GM21423 (cell line): ENCODE data around the gene ETV3.
"Not testable (repeated sequence)": the region's sequence is repeated elsewhere in the genome, so short reads cannot be mapped to it uniquely, and the experiment has no call there.

ENCODE experiments used
- ATAC-seq: cut with Tn5 transposase; IDR thresholded peaks from one replicate; pipeline ENCODE4 v1.9.1; 2021; ENCODE audit warnings: mild to moderate bottlenecking, moderate library complexity; ENCODE audit not compliant: unreplicated experiment

Gene ETV3

DNA sequence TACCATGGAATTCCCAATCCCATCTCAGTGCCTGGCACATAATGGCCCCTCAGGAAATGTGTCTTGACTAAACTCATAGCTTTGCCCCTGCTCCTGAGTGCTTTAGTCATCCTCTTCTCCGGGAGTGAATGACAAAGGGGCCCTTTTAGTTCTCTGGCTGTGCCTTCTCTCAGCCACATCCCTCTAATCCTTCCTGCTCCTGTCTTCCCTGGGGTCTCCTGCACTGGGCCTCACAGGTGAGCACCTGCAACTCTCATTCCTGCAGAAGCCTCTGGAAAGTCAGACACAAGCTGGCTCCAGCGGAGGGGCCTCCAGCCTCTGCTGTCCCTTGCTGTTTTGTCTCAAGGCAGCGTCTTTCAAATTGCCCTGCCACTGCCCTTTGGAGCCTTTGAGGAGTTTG is 24.6 kb downstream of the ETV3 start:
- ATAC-seq = no peak

DNA sequence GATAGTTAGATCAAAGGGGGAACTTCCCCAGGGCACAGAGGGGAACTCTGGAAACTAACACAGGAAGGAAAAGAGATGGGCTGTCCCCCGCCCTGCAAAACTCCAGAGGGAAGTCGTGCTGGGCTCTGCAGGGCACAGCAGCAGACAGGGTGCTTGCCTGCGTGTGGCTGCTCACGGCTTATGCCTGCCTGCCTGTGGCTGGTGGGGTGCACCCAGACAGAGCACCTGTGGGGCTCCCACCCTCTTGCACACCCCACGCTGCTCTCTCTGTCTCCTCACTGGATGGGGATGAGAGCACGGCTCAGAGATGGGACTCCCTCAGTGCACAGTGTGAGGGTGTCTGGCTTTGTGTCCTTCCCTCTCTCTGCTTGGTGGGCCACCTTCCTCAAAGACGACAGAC is 25.1 kb downstream of the ETV3 start:
- no peak for ATAC-seq

DNA sequence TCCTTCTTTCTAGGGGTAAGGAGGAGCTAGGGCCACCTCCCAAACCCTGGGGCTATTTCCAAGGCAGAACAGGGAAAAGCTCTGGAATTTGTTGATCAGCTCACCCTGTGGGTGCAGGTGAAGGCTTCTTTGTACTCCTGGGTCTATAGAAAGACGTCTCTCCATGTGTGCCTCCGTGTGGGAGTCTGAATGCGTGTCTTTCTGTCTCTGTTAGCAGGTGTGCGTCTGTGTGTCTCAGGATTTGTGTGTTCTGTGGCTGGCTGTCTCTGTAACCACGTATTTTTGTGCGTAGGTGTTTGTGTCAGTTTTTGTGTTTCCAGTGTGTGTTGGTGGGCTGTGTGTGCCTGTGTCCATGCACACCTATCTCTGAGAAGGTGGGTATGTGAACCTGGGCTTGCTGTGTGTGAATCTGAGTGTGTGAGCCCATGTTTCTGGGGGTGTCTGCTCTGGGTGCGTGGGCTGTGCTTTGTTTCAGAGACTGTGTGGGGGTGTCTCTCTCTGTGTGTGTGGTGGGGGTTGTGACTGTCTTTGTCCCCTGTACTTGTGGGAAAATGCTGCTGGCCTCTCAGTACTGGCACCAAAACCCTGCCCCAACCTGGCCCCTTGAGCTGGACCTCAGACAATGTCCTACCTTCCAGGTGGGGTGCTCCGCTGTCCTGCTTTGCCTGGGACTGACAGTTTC is 25.9 kb downstream of the ETV3 start:
- ATAC-seq = no peak

DNA sequence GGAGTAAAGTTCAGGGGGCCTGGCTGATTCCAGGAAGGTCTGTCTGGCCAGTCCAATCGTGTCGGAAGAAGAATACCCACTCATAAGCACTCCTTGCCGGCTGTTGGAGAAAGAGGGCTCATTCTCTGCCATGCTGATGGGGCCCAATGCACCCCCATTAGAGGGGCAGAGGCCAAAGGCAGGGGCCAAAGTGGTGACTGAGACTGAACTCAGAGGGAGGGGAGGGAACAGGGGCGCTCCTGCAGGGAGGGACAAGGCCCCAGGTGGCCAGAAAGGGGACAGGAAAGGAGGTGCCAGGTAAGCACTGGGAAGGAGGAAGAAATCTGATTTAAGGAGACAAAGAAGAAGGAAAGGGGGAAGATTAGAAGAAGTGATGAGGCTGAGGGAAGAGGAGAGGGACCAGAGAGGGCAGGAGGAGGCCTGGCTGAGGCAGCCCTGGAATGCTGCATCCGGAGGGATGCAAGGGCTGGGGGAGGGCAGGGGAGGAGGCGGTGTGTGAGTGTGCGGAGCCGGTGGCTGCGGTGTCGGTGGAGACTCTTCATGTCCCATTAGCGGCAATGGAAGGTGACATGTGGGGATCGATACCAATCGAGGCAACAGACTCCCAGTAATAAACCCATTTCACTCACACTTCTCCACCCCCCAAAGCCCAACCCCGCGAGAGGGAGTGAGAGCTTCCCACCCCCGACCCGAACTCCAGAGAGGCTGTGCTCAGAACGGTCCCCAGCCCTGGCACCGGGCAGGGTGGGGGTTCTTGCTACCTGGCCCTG is 26.6 kb downstream of the ETV3 start:
- no peak for ATAC-seq

DNA sequence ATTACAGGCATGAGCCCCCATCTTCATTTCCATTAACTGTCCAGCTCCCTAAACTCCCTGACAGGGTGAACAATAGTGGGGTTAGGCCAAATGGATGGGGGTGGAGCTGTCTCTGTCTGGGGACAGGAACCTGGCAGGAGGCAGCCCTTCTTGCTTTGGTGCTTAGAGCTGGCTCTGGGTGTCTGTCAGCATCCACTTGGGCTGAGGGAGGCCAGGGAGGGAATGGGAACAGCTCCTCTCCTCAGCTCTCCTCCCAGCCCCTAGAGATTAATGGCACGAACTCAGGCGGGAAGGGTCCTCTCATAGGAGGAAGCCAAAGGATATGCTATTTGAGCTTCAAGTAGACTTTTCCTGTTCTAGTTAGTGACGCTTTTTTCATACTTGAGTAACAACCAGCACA is 27.5 kb downstream of the ETV3 start:
- no peak for ATAC-seq

DNA sequence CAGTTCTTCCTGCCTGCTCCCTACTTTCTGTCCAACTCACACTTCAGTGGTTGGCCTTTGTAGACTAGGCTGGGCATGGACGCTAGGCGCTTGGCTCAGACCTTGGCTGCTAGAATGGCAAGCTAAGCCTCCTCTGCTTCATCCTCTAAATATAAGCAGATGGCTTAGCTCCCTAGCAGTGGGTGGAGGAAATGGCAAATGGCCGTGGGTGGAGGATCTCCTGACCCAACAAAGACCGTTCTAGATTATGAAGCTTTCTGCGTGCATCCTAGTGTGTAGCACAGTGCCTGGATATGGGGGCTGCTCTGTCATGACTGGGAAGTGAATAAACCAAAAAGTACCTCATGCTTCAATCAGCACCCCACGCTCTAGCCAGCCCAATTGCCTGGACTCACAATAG is 28.2 kb downstream of the ETV3 start:
- no peak for ATAC-seq

DNA sequence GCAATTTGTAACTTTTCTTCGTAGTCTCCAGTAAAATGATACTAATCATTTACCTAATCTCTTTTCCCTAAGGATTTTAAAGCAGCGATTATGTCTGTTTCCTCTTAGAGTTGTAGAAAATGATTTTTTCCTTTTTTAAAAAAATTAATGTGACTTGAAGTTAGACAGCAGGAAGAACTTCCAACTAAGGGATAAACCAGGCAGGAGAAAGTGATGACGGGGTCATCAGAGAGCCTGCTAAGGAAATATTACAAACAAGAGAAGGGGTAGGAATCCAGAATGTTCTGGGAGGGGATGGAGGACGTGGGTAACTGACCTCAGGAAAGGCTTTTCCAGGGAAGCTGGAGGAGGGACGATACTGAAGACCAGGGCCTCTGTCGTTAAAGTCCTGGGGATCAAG is 29.7 kb downstream of the ETV3 start:
- ATAC-seq = no peak

DNA sequence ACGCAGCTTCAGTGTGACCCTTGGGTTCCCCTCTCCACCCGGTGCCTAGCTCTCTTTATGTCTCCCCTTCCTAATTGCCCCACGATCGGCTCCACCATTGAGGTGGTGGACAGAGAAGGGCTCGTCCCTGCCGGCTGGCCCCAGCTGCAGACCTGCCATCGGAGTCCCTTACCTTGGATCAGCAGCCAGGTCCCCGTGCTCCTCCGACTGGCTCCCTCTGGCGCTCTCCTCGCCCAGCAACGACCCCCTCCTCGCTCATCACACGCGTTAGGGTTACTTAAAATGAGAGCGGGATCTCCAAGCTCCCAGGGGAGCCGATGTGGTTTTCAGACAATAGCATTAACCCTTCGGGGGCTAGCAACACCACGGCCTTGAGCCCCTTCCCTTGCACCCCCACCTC is 30.5 kb downstream of the ETV3 start:
- no peak for ATAC-seq

DNA sequence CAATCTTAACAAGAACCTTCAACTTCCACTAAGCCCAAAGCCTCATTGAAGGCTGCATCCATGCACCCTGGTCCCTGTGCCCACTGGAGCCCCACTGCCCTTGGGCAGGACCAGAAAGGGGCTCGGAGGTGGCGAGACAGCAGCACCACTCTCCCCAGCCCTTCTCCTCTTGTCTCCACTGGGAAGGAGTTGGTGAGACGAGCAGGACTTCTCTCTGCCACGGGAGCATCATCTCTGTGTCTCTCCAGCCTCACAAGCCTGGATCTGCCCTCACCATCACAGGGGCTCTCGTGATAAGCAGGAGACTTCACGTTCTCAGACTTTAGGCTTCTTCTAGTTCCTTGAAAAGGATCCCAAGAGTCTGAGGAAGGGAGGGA is 31.4 kb downstream of the ETV3 start:
- ATAC-seq = peak; percentile 6

DNA sequence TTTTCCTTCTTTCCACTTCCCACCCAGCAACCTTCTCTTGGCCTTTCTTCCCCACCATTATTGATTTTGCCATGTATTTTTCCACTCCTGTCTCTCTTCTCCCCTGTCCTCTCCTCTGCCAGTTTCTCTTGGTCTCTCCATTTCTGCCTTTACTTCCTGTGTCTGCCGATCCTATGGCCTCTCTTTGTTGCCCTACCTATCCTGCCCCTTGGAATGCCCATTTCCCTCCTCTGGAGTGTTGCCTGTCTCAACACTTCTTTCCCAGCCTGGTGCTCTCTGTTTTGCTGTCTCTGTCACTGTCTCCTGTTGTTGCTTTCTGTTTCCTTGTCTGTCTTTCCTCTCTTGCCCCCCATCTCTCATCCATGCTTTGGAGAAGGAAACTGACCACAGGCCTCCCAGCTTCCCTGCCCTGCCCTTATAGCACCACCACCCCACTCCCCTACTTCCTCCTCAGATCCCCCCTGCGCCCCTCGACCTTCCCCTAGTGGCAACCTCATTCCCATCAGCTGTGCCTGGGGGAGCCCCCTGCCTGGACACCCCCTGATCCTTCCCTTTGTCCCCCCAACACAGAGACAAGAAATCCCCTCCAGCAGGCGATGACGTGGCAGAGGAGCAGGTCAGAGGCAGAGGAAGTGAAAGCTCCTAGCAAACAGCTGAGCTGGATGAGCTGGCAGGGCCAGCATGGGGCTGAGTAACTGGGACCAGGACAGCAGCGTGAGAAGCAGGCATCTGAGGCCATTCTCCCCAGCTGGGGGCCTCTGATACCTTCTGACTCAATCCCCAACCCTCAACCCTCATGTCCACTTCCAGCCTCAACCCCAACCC is 32.0 kb downstream of the ETV3 start:
- ATAC-seq = peak; percentile 86

DNA sequence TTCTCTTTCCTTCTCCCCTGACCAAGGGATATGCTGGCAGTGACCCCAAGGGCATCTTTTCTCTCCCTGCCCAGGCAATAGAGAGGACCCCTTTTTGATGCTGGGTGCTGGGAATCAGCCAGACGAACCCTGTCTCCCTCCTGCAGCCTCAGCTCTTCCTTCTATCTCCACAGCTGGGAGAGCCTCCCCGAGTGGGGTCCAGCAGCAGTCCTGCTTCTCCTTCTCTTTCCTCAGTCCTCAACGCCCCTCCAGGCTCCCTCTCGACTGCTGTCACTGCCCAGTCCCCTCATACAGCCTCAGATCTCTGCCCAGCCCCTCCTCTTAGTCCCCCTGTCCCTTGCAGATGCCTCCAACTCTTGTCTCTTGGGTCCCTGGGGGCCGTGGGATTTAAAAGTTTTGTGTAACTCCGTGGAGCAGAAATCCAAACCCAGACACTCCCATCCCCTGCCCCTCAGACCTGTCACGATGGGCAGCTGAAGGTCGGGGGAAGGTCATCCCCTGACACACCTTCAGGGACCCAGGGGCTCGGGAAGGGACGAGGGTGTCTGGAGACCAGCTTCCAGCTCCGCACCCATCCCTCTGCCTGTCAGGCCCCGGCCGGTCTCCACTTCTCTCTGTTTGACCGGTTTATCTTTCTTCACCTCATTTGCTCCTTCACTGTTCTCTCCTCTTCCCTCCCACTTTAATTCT is 32.8 kb downstream of the ETV3 start:
- no peak for ATAC-seq

DNA sequence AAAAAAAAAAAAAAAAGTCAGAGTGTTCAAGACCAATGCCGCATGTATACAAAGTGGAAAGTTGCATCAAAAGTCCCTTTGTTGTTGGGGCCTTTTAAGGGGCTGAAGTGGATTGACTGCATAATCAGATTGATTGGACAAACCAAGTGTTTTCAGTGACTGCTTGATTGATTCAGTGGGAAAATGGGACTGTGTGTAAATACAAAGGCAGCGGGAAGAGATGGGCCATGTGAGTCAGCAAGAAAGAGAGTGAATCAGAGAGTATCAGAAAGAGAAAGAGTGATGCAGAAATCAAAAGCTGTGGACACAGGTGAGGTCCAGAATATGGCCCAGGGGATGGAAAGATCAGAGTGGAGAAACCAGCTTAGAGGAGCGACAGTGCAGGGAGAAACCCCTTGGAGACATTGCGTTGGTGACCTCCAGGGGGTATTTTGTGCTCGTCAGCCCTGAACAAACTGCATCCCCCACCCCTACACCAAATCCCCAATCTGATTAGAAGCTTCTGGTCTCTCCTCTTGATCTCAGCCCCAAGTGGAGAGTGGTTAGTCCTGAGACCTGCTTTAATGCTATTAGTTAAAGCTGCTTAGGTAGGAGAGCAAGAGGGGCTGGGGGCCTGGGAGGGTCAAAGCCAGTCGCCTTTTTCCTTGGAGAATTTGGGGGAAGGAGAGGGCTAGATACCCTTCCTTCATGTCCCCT is 33.4 kb downstream of the ETV3 start:
- no peak for ATAC-seq

DNA sequence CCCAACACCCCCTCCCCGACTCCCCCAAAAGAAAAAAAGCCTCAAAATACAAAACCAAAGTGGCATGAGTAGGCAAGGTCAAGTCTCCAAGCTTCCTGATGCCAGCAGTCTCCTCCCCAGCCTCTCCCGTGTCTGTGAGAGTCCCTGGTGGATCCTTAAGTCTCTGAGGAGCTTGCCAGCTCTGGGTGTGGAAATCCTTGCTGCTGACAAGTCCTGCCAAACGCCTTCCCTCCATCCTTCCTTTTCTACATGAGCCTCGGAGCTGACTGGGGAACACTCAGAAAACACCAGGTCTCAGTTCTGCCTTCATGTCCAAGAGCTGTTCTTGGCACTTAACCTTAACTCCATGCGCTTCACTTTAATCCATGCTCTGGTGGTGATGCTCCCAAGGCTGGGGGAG is 34.9 kb downstream of the ETV3 start:
- no peak for ATAC-seq

DNA sequence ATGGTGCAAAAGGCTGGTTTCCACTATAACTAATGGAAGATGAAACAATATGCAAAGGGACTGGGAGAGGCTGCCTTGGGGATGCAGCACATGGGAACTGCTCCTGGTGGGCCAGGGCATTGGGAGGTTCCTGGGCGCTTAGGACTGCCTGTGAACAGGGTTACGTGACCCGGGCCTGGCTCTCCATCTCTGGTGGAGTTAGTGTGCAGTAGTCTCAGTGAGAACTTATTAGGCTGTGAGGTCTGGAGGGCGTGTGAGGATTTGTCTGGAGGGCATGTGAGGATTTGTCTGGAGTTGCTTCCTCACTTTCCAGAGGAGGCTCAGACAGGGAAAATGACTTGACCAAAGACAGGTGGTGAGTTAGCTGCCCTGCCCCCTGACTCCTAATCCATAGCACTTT is 37.0 kb downstream of the ETV3 start:
- ATAC-seq = no peak

DNA sequence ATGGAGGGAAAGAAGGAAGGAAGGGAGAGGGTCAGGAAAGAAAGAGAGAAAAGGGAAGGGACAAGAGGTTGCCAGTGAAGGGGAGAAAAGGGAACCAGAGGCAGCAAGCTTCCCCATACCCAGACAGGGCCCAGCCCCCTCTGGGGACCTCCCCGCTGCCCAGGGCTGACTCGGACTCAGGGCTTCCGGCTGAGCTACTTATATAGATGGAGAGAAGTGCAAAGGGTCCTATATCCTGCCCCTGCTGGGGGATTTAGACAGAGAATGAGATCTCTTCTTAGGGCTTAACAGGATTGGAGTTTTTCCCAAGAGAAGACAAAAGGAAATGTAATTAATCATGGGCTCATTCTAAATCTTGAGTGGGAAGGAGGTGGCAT is 38.6 kb downstream of the ETV3 start, which contains the start of gene ETV3L:
Gene ETV3L (minus strand): TSS at position 176 of the 377 bp plus-strand sequence. CDS start 285 bp downstream, outside the sequence.
- ATAC-seq = no peak

DNA sequence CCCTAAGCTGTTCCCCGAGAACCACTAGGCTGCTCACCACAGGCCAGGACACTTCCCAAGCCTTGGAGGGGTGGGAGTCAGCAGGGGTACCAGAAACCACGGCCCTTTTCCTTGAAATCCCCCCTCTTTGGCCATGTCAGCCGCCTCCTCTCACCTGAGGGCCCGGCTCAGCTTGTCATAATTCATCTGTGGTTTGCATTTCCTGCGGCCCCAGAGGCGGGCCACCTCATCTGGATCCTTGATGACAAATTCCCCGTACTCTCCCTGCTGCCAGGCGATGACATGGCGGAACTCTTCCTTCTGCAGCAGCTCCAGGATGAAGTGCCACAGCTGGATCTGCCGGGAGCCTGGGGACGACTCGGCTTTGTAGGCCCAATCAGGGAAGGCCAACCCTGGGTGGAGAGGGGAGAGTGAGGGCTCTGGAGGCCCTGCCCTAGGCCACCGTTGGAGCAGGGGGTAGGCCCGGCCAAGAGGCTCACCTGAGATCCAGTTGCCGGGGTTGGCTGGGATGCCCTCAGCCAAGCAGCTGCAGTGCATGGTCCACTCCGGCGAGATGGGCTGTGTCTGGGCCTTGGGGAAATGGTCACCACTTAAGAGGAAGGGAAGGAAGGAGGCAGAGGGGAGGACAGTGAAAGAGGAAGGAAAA is 39.1 kb downstream of the ETV3 start:
- not testable (repeated sequence) for ATAC-seq

DNA sequence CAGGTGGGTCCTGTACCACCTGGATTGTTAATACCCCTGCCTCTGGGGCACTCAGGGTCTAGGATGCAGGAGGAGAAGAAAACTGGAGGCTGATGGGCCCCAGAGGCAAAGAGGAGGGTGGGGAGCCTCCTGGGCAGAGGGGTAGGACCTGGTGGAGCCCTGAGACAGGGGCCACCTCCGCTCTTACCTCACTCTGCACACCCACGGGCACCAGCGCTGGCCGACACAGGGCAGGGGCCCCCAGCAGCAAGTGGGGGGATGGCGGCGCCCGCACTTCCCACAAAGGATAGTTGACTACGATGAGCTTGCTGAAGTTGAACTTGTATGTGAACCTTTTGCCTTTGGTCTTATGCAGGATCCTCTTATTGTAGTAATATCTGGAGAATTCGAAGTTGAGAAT is 39.7 kb downstream of the ETV3 start:
- ATAC-seq = no peak

DNA sequence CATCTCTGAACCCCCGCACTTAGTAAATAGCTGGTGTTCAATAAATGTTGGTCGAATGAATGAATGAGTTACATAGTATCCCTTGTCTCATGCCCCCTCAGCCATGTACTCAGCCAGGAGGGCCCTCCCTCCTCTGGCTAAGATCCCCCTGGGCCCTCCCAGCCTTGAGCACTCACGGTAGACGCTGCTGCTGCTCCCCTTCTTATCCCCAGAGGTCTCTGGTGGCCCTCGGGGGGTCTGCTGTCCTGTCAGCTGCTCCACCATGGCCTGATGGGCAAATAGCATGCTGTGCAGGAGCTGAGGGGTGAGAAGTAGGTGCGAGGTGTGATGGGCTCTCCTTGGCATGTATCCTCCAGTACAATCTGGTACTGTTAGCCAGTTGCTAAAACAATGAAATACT is 40.5 kb downstream of the ETV3 start:
- ATAC-seq = no peak

DNA sequence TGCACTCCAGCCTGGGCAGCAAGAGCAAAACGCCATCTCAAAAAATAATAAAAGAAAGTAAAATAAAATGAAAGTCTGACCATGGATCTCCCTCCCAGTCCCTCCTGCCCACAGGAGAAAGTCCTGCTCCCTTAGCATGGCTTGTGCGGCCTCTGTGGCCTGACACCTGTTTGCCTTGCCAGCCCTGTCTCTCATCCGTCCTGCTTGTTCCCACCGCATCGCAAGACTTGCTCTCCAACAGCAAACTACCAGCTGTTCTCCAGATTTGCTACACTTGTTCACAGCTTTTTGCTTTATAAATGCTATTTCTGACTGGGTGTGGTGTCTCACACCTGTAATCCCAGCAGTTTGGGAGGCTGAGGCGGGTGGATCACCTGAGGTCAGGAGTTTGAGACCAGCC is 41.3 kb downstream of the ETV3 start:
- no peak for ATAC-seq

DNA sequence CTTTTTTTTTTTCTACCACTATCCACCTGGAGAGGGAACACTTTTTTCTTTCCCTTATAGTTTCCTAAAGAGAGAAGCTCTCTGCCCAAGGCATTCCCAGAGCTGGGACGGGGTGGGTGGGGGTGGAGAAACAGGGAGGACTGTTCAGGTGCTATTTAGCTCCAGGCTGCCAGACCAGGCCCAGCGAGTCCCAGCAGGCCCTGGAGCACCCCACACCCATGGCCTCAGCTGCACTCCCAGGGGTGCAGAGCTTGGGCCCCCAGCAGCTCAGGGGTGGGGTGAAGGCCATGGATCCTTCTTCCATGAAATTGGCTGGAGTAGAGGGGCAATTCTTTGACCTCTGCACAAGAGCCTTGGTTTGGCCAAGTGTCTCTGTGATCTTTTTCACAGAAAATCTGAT is 42.6 kb downstream of the ETV3 start:
- ATAC-seq = no peak
